K562 (cell line): ENCODE results near the gene ZNF549.
"Not testable (repeated sequence)": the region's sequence is repeated elsewhere in the genome, so short reads cannot be mapped to it uniquely, and the experiment has no call there.

ENCODE experiments used
- CEBPG ChIP-seq, 3 experiments: fragments of 200-800 bp in 1 of 3; sonication (Bioruptor generic) in 1 of 3; sonication (generic) in 1 of 3; formaldehyde crosslinking in 1 of 3; IDR thresholded peaks in 2 of 3; conservative IDR thresholded peaks in 1 of 3; 2 replicates each; pipeline versions ENCODE4 v1.6.1 to v1.8.0; 2016 to 2022; ENCODE audit warnings: missing compliant biosample characterization in 2 of 3, missing genetic modification characterization in 2 of 3, mild to moderate bottlenecking in 1 of 3, missing genetic modification reagents in 1 of 3
- CTCF ChIP-seq, 3 experiments: IDR thresholded peaks in 2 of 3; conservative IDR thresholded peaks in 1 of 3; 2 replicates each; pipeline ENCODE4 v1.5.1; 2011 to 2012; ENCODE audit warnings: low read length in 3 of 3, mild to moderate bottlenecking in 3 of 3, control low read depth in 2 of 3, improper control_type of control experiment in 1 of 3, inconsistent platforms in 1 of 3, low read depth in 1 of 3, mixed read lengths in 1 of 3, moderate library complexity in 1 of 3; ENCODE audit not compliant: insufficient read depth in 2 of 3
- E2F4 ChIP-seq: sonication (generic); formaldehyde crosslinking; IDR thresholded peaks from 2 replicates; pipeline ENCODE4 v1.8.0; 2022; ENCODE audit warnings: mild to moderate bottlenecking, low read depth, missing genetic modification reagents
- GABPA ChIP-seq: fragments of 200-800 bp; sonication (Bioruptor generic); conservative IDR thresholded peaks from 2 replicates; pipeline ENCODE4 v1.6.1; 2016; ENCODE audit warnings: low read depth, missing genetic modification characterization, missing compliant biosample characterization
- GATA2 ChIP-seq: sonication (generic); formaldehyde crosslinking; IDR thresholded peaks from 2 replicates; pipeline ENCODE4 v1.4.0; 2020; ENCODE audit warnings: mild to moderate bottlenecking, missing genetic modification reagents
- HDAC6 ChIP-seq: IDR thresholded peaks from 2 replicates; pipeline ENCODE4 v1.6.1; 2012; ENCODE audit warnings: low read depth, mild to moderate bottlenecking, control low read depth, inconsistent platforms, low read length, moderate library complexity
- MAZ ChIP-seq, 2 experiments: fragments of 450-650 bp in 1 of 2; sonication (generic) in 1 of 2; formaldehyde crosslinking; IDR thresholded peaks in 1 of 2; conservative IDR thresholded peaks in 1 of 2; 2 replicates each; pipeline versions ENCODE4 v1.4.0 to v1.5.0; 2020; ENCODE audit warnings: mild to moderate bottlenecking in 1 of 2, missing genetic modification reagents in 1 of 2
- NR2C2 ChIP-seq, 2 experiments: fragments of 200-800 bp in 1 of 2; sonication (Bioruptor generic) in 1 of 2; sonication (generic) in 1 of 2; formaldehyde crosslinking in 1 of 2; IDR thresholded peaks; 2 replicates each; pipeline versions ENCODE4 v1.6.1 to v1.8.0; 2016 to 2022; ENCODE audit warnings: mild to moderate bottlenecking in 1 of 2, missing compliant biosample characterization in 1 of 2, missing genetic modification characterization in 1 of 2, missing genetic modification reagents in 1 of 2
- POLR2AphosphoS5 ChIP-seq: IDR thresholded peaks from 2 replicates; pipeline ENCODE4 v1.6.1; 2011; ENCODE audit warnings: mild to moderate bottlenecking, low read depth, low read length, moderate library complexity; ENCODE audit not compliant: control insufficient read depth, insufficient read depth
- REST ChIP-seq, 2 experiments: fragments of 450-650 bp; formaldehyde crosslinking in 1 of 2; IDR thresholded peaks; 2 replicates each; pipeline versions ENCODE4 v1.4.0 to v1.6.1; 2014 to 2020; ENCODE audit warnings: mild to moderate bottlenecking in 2 of 2, borderline replicate concordance in 1 of 2, low read depth in 1 of 2
- RNF2 ChIP-seq: sonication (generic); IDR thresholded peaks from 2 replicates; pipeline ENCODE4 v1.6.1; 2016
- SMARCC2 ChIP-seq: fragments of 450-650 bp; IDR thresholded peaks from 2 replicates; pipeline ENCODE4 v1.6.1; 2017; ENCODE audit warnings: antibody characterized with exemption, moderate library complexity, mild to moderate bottlenecking, low read depth
- SP1 ChIP-seq: sonication (generic); formaldehyde crosslinking; IDR thresholded peaks from 2 replicates; pipeline ENCODE4 v1.8.1; 2022; ENCODE audit warnings: mild to moderate bottlenecking, missing genetic modification reagents
- SP2 ChIP-seq: IDR thresholded peaks from 2 replicates; pipeline ENCODE4 v1.6.1; 2011; ENCODE audit warnings: mild to moderate bottlenecking, low read depth, low read length, moderate library complexity; ENCODE audit not compliant: poor library complexity, severe bottlenecking; ENCODE audit errors: extremely low read depth

- TF ChIP-seq RNF2; E2F4 (CRISPR knock-in tag); REST (IDR thresholded peaks at IDR 0.05; ENCODE audit: borderline replicate concordance); REST (CRISPR knock-in tag; IDR thresholded peaks at IDR 0.05; ENCODE audit: low read depth); SP1; NR2C2 (CRISPR knock-in tag; IDR thresholded peaks at IDR 0.05); NR2C2 (tag; IDR thresholded peaks at IDR 0.05); SP2; MAZ (CRISPR knock-in tag; conservative IDR thresholded peaks at IDR 0.05 in 1 of 2, IDR thresholded peaks at IDR 0.05 in 1 of 2); SMARCC2; HDAC6; GATA2 (CRISPR knock-in tag); CTCF (IDR thresholded peaks at IDR 0.05 in 2 of 3, conservative IDR thresholded peaks at IDR 0.05 in 1 of 3; ENCODE audit: insufficient read depth in 2 of 3, low read depth in 1 of 3, low read length in 3 of 3); POLR2AphosphoS5; GABPA (tag); CEBPG (CRISPR knock-in tag; IDR thresholded peaks at IDR 0.05); CEBPG (tag; conservative IDR thresholded peaks at IDR 0.05 in 1 of 2, IDR thresholded peaks at IDR 0.05 in 1 of 2): not testable (repeated sequence)
Observed at GRCh38 chr19:57488299-57488644, 38.9 kb upstream of the ZNF549 start.
